DMS 273 (cell line): ENCODE measurements around the gene KICS2.

Experiments
- DNase-seq: peaks from one replicate; lab custom pipeline; 2025; ENCODE audit not compliant: unreplicated experiment; lab: John Stamatoyannopoulos, UW

Gene KICS2

GRCh38 chr12:64222009-64222765, at the start of gene KICS2:
Gene KICS2, minus strand, starts transcription at chr12:64222296. Its CDS starts 59 bp downstream, at chr12:64222237.
- peak; percentile 96 for DNase-seq

GRCh38 chr12:64270411-64270810, 48.3 kb upstream of the KICS2 start:
- DNase-seq = no peak

- DNase-seq = no peak
These were observed 47.1 kb upstream of the KICS2 start for GRCh38 chr12:64269161-64269560.

GRCh38 chr12:64268409-64268808, 46.3 kb upstream of the KICS2 start:
- no peak for DNase-seq

GRCh38 chr12:64265839-64266238, 43.7 kb upstream of the KICS2 start:
- no peak for DNase-seq

- no peak for DNase-seq
These were observed 39.7 kb upstream of the KICS2 start for GRCh38 chr12:64261813-64262212.

- peak; percentile 24 for DNase-seq
These were observed 36.5 kb upstream of the KICS2 start for GRCh38 chr12:64258576-64258975.

GRCh38 chr12:64256166-64256800, 34.2 kb upstream of the KICS2 start:
- peak; percentile 76 for DNase-seq

- DNase-seq = no peak
These were observed 33.2 kb upstream of the KICS2 start for GRCh38 chr12:64255249-64255648.

GRCh38 chr12:64253356-64253755, 31.3 kb upstream of the KICS2 start:
- no peak for DNase-seq

GRCh38 chr12:64252681-64253080, 30.6 kb upstream of the KICS2 start:
- no peak for DNase-seq

GRCh38 chr12:64243809-64244208, 21.7 kb upstream of the KICS2 start:
- DNase-seq = no peak

- DNase-seq = no peak
These were observed 18.7 kb upstream of the KICS2 start for GRCh38 chr12:64240781-64241180.

- no peak for DNase-seq
These were observed 15.3 kb upstream of the KICS2 start for GRCh38 chr12:64237382-64237781.

GRCh38 chr12:64236549-64236948, 14.5 kb upstream of the KICS2 start:
- peak; percentile 9 for DNase-seq

GRCh38 chr12:64232196-64232595, 10.1 kb upstream of the KICS2 start:
- no peak for DNase-seq

GRCh38 chr12:64229796-64230195, 7.7 kb upstream of the KICS2 start:
- DNase-seq = no peak

- DNase-seq = no peak
These were observed 7.1 kb upstream of the KICS2 start for GRCh38 chr12:64229240-64229639.

GRCh38 chr12:64225626-64226025, 3.5 kb upstream of the KICS2 start:
- no peak for DNase-seq

GRCh38 chr12:64221651-64222008, 466 bp downstream of the KICS2 start:
- DNase-seq = peak; percentile 93

GRCh38 chr12:64220046-64220445, 2.0 kb downstream of the KICS2 start:
- no peak for DNase-seq

- no peak for DNase-seq
These were observed 3.0 kb downstream of the KICS2 start for GRCh38 chr12:64219145-64219544.

- DNase-seq = no peak
These were observed 3.5 kb downstream of the KICS2 start for GRCh38 chr12:64218597-64218996.
